Osteoblast (primary cell): ENCODE measurements around the gene COG4. TPM values are rescaled to one million over a fixed set of nuclear protein-coding genes. Genes with fewer than 3 reads are reported as not detected.

Experiments used
- DNase-seq: peaks from one replicate; pipeline ENCODE4 v3.0.0; 2011; ENCODE audit warnings: low spot score, mixed read lengths; ENCODE audit not compliant: insufficient read length; ENCODE audit errors: missing footprints
- H2AFZ ChIP-seq: 2 replicates; pipeline ENCODE4 v1.6.0; 2011; ENCODE audit warnings: mild to moderate bottlenecking, low read length
- H3K27ac ChIP-seq: 2 replicates; pipeline ENCODE4 v1.5.1; 2011; ENCODE audit warnings: mild to moderate bottlenecking, low read depth, low read length, moderate library complexity
- H3K27me3 ChIP-seq: 2 replicates; pipeline ENCODE4 v1.6.0; 2012; ENCODE audit warnings: mild to moderate bottlenecking, control low read depth, inconsistent platforms, low read length, moderate library complexity; ENCODE audit not compliant: insufficient read depth
- H3K36me3 ChIP-seq: 2 replicates; pipeline ENCODE4 v1.5.1; 2011; ENCODE audit warnings: mild to moderate bottlenecking, low read length, control low read depth, moderate library complexity; ENCODE audit not compliant: insufficient read depth
- H3K4me1 ChIP-seq: 2 replicates; pipeline ENCODE4 v1.5.1; 2011; ENCODE audit warnings: mild to moderate bottlenecking, low read length, control low read depth, moderate library complexity; ENCODE audit not compliant: insufficient read depth
- H3K4me2 ChIP-seq: 2 replicates; pipeline ENCODE4 v1.6.0; 2011; ENCODE audit warnings: mild to moderate bottlenecking, low read length; ENCODE audit not compliant: insufficient read depth
- H3K4me3 ChIP-seq: fragments of 200-600 bp; sonication (generic); 3 replicates; pipeline ENCODE4 v1.5.1; 2012; ENCODE audit warnings: mild to moderate bottlenecking, low read length, inconsistent platforms; ENCODE audit not compliant: insufficient read depth
- H3K79me2 ChIP-seq: 2 replicates; pipeline ENCODE4 v1.6.0; 2012; ENCODE audit warnings: mild to moderate bottlenecking, low read length, control low read depth, inconsistent platforms; ENCODE audit not compliant: insufficient read depth
- H3K9me3 ChIP-seq: 2 replicates; pipeline ENCODE4 v1.5.1; 2011; ENCODE audit warnings: low read depth, low read length, control low read depth
- H4K20me1 ChIP-seq: 2 replicates; pipeline ENCODE4 v1.6.0; 2012; ENCODE audit warnings: mild to moderate bottlenecking, low read length, control low read depth; ENCODE audit not compliant: insufficient read depth
- total RNA-seq: library from RNA; depleted of rRNA; stranded (reverse); fragments of >200 nt; gene quantifications from 2 replicates; pipeline ENCODE4 v1.2.3, GENCODE V29; 2012
- TF ChIP-seq, protein P1 (sequence below): IDR thresholded peaks from 2 replicates; pipeline ENCODE4 v1.5.1; 2011; ENCODE audit warnings: mild to moderate bottlenecking, low read depth, low read length, moderate library complexity; ENCODE audit errors: extremely low read depth

COG4 gene
- total RNA-seq, 1 donor = 61.5 TPM

DNA sequence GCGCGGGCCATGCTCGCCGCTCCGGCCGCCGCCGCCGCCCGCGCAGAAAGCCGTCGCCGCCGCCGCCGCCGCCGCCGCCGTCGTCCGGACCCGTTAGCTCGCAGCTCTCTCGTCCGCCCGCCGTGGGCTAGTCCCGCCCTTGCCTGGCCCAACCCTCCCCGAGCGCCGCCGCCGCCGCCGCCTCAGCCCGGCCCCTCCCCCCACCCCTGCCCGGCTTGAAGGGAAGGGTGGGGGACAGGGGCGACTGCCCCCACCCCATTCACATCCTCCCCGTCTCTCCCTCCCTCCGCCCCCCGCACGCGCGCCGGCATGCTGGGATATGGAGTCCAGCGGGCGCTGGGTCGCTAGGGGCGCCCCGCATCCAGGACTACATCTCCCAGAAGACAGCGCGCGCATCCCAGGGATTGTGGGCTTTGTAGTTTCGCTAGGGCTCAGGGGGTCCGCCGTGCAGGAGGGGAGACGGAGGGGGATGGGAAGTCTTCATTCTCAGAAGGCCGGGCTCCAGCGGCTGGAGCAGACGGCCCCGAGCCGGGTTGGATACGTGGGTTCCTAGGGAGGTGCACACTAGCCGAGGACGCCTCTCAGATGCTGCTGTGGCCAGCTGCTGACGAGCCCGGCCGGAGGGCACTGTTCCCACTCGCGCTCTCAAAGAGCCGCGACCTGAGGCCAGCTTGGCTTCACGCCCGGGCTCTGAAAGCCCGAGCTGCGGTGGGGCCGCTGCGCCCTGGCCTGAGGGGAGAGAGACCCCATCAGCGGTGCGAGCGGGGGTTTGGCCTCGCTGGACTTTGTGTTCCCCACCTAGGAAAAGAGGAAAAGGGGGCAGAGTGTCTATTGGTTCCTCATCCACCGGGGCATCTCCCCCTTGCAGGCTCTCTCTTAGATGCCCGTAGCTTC is 84.1 kb downstream of the COG4 start, which contains the start of gene ST3GAL2:
Gene ST3GAL2 (minus strand): TSS at position 132 of the 894 bp plus-strand sequence. CDS start 40,570 bp downstream, outside the sequence.
- H3K4me1 ChIP-seq = peaks cover 23% of the 10 kb centered on the region
- H3K9me3 ChIP-seq = no peaks in the 10 kb centered on the region
- no peaks in the 10 kb centered on the region for H3K27me3 ChIP-seq
- DNase-seq = peak; percentile 99
- peak within 1 kb of the TSS; percentile 82 for H3K4me3 ChIP-seq
- peaks cover 27% of the 10 kb centered on the region for H4K20me1 ChIP-seq
- H3K36me3 ChIP-seq = peaks cover 5% of the 10 kb centered on the region
- peaks cover 32% of the 10 kb centered on the region for H3K79me2 ChIP-seq
- H2AFZ ChIP-seq = peak within 1 kb of the TSS; percentile 94
- H3K27ac ChIP-seq = peak within 1 kb of the TSS; percentile 70
- peak within 1 kb of the TSS; percentile 98 for H3K4me2 ChIP-seq
- TF ChIP-seq, protein P1, sequence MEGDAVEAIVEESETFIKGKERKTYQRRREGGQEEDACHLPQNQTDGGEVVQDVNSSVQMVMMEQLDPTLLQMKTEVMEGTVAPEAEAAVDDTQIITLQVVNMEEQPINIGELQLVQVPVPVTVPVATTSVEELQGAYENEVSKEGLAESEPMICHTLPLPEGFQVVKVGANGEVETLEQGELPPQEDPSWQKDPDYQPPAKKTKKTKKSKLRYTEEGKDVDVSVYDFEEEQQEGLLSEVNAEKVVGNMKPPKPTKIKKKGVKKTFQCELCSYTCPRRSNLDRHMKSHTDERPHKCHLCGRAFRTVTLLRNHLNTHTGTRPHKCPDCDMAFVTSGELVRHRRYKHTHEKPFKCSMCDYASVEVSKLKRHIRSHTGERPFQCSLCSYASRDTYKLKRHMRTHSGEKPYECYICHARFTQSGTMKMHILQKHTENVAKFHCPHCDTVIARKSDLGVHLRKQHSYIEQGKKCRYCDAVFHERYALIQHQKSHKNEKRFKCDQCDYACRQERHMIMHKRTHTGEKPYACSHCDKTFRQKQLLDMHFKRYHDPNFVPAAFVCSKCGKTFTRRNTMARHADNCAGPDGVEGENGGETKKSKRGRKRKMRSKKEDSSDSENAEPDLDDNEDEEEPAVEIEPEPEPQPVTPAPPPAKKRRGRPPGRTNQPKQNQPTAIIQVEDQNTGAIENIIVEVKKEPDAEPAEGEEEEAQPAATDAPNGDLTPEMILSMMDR = no peak

DNA sequence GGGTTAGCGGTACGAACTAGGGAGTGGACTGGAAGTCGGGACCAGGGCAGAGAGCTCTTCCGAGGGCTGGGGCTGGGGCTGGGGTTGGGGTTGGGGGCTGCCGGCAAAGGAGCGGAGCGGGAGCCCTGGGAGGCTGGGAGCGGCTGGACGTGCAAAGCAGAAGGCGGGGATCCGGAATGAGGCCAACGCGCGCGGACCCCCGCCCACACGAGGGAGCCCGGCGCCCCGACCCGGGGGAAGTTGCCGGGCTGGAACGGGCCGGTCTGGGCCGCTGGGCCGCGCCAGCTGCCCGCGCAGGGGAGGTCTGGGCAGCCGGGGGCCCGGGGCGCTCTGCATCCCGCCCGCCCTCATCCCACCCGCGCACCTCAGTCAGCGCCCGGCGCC is 84.8 kb downstream of the COG4 start:
- DNase-seq = no peak
- Histone ChIP-seq H3K27me3 (no peaks in the 10 kb centered on the region), H4K20me1 (peaks cover 33% of the 10 kb centered on the region), H3K27ac (peak overlapping the region; percentile 70), H3K9me3 (no peaks in the 10 kb centered on the region), H3K4me1 (peaks cover 28% of the 10 kb centered on the region), H3K36me3 (peaks cover 5% of the 10 kb centered on the region), H3K4me3 (peak overlapping the region; percentile 82), H3K79me2 (peaks cover 36% of the 10 kb centered on the region), H3K4me2 (peak overlapping the region; percentile 98), H2AFZ (no peak overlapping the region)
- TF ChIP-seq, protein P1 = no peak

DNA sequence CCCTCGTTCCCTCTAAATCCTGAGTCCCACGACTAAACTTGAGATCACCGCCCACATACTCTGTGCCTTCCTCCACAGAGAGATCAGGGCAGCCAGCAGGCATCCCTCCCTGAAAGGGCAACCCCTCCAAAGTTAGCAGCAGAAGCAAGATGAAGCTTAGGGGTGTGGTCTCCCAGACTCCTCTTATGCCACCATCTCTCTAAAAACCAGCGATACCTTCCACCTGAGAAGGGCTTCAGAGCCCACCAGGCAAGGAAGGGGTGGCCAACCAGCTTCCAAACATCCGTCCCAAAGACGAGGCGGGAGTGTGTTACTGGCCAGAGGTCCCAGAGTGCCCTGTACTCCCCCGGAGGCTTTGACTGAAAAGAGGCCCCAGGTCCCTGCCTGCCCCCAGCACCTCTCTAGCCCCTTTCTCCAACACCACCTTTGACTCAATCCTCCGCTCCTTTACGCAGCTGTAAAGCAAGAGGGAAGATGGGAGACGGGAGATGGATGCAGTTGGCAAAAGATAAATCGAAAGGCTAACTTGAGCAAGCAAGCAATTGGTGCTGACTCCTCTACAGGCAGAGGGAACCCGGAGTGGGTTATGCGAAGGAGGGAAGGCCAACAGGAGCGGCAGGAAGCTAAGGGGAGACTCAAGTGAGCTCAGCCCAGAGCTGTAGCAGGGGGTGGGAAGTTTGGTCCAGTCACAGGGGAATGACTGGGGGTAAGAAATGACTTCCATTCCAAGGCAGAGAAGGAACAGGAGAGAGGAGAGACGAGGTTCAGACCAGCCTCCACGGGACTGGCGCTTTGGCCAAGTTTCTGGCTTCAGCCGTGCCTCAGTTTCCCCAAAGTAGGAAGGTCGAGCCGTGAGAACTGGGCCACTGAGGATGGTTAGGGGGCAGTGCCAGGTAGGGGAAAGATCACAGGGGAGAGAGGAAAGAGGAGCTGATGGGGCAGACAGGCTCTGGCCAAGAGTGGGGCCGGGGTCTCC is 85.5 kb downstream of the COG4 start:
- Histone ChIP-seq H3K79me2 (peaks cover 41% of the 10 kb centered on the region), H3K4me2 (peak overlapping the region; percentile 98), H2AFZ (peak overlapping the region; percentile 66), H3K27me3 (no peaks in the 10 kb centered on the region), H3K4me1 (peaks cover 35% of the 10 kb centered on the region), H3K27ac (peak overlapping the region; percentile 70), H3K4me3 (peak overlapping the region; percentile 82), H3K9me3 (no peaks in the 10 kb centered on the region), H3K36me3 (peaks cover 5% of the 10 kb centered on the region), H4K20me1 (peaks cover 40% of the 10 kb centered on the region)
- peak; percentile 96 for DNase-seq
- TF ChIP-seq, protein P1 = no peak
